Smooth muscle cell (in vitro differentiated cells): ENCODE measurements around the gene H2AZ1. TPM values are rescaled to one million over a fixed set of nuclear protein-coding genes. Genes with fewer than 3 reads are reported as not detected.

ENCODE experiments used
- DNase-seq: peaks from one replicate; lab custom pipeline; 2025; ENCODE audit not compliant: unreplicated experiment; lab: John Stamatoyannopoulos, UW
- H2AFZ ChIP-seq: fragments of 200-600 bp; sonication (generic); 2 replicates; pipeline ENCODE4 v1.6.0; 2016; ENCODE audit warnings: antibody characterized with exemption, low read depth, mild to moderate bottlenecking
- H3F3A ChIP-seq: fragments of 200-600 bp; sonication (generic); 2 replicates; pipeline ENCODE4 v1.6.0; 2017; ENCODE audit warnings: antibody characterized with exemption, low read depth
- H3K27ac ChIP-seq: fragments of 200-600 bp; sonication (generic); 2 replicates; pipeline ENCODE4 v1.5.1; 2016; ENCODE audit warnings: low read depth, mild to moderate bottlenecking
- H3K27me3 ChIP-seq: fragments of 200-600 bp; sonication (generic); 2 replicates; pipeline ENCODE4 v1.6.1; 2016; ENCODE audit warnings: low read depth, mild to moderate bottlenecking
- H3K36me3 ChIP-seq: fragments of 200-600 bp; sonication (generic); 2 replicates; pipeline ENCODE4 v1.5.1; 2016; ENCODE audit warnings: low read depth
- H3K4me1 ChIP-seq: fragments of 200-600 bp; sonication (generic); 2 replicates; pipeline ENCODE4 v1.5.1; 2016; ENCODE audit warnings: low read depth
- H3K4me2 ChIP-seq: fragments of 200-600 bp; sonication (generic); 2 replicates; pipeline ENCODE4 v1.6.0; 2016; ENCODE audit warnings: mild to moderate bottlenecking
- H3K4me3 ChIP-seq: fragments of 200-600 bp; sonication (generic); 2 replicates; pipeline ENCODE4 v1.5.1; 2016; ENCODE audit warnings: mild to moderate bottlenecking
- H3K79me2 ChIP-seq: fragments of 200-600 bp; sonication (generic); 2 replicates; pipeline ENCODE4 v1.6.0; 2016; ENCODE audit warnings: low read depth, mild to moderate bottlenecking
- H3K9ac ChIP-seq: fragments of 200-600 bp; sonication (generic); 2 replicates; pipeline ENCODE4 v1.6.0; 2016; ENCODE audit warnings: low read depth
- H3K9me3 ChIP-seq: fragments of 200-600 bp; sonication (generic); replicated peaks from 2 replicates; pipeline ENCODE4 v1.5.1; 2016; ENCODE audit warnings: low read depth
- H4K20me1 ChIP-seq: fragments of 200-600 bp; sonication (generic); 2 replicates; pipeline ENCODE4 v1.6.0; 2016; ENCODE audit warnings: low read depth
- CTCF ChIP-seq: fragments of 200-600 bp; sonication (generic); IDR thresholded peaks from 2 replicates; pipeline ENCODE4 v1.5.1; 2017; ENCODE audit warnings: borderline replicate concordance, mild to moderate bottlenecking, antibody characterized with exemption; ENCODE audit not compliant: insufficient read depth, poor library complexity, severe bottlenecking
- WGBS: methylation state at CpG from one replicate; pipeline ENCODE4 v1.1.7; 2016; ENCODE audit warnings: low lambda C conversion rate; 5-methylcytosine and 5-hydroxymethylcytosine counted together
- polyA plus RNA-seq: library from polyadenylated mRNA; unstranded; fragments of >200 nt; fragmentation: Nextera tagmentation; extraction: Ambion mirVana; gene quantifications from 2 replicates; pipeline ENCODE4 v1.2.1, GENCODE V29; 2016
- total RNA-seq: library from RNA; depleted of rRNA; stranded (reverse); fragments of >200 nt; gene quantifications from 2 replicates; pipeline ENCODE4 v1.2.3, GENCODE V29; 2014

Gene H2AZ1
- total and polyA plus RNA-seq, 2 experiments from 2014 or later, result 497 to 534 TPM

- Histone ChIP-seq H2AFZ (no peak overlapping the region), H4K20me1 (no peaks in the 10 kb centered on the region), H3K9ac (no peak overlapping the region), H3K9me3 (no peaks in the 10 kb centered on the region), H3K4me2 (no peak overlapping the region), H3K36me3 (no peaks in the 10 kb centered on the region), H3K4me1 (peaks cover 9% of the 10 kb centered on the region), H3K27me3 (no peaks in the 10 kb centered on the region), H3K27ac (no peak overlapping the region), H3K4me3 (no peak overlapping the region), H3F3A (no peaks in the 10 kb centered on the region), H3K79me2 (no peaks in the 10 kb centered on the region)
- WGBS, result 97% methylated on average over 12 of the region's 12 CpGs
- TF ChIP-seq CTCF, result no peak
- DNase-seq, result no peak
These were observed 21.5 kb upstream of the H2AZ1 start for GRCh38 chr4:99971453-99972111.

- no peak overlapping the region for H3K4me3 ChIP-seq
- no peak for TF ChIP-seq CTCF
- no peaks in the 10 kb centered on the region for H3K36me3 ChIP-seq
- H4K20me1 ChIP-seq, result no peaks in the 10 kb centered on the region
- 13% methylated on average over 1 of the region's 1 CpG for WGBS
- DNase-seq, result no peak
- no peaks in the 10 kb centered on the region for H3K79me2 ChIP-seq
- no peak overlapping the region for H2AFZ ChIP-seq
- no peak overlapping the region for H3K9ac ChIP-seq
- H3K27ac ChIP-seq, result peak overlapping the region; percentile 66
- peak overlapping the region; percentile 37 for H3K4me2 ChIP-seq
- H3K9me3 ChIP-seq, result no peaks in the 10 kb centered on the region
- no peaks in the 10 kb centered on the region for H3K27me3 ChIP-seq
- H3F3A ChIP-seq, result no peaks in the 10 kb centered on the region
- H3K4me1 ChIP-seq, result peaks cover 9% of the 10 kb centered on the region
These were observed 18.3 kb upstream of the H2AZ1 start for GRCh38 chr4:99968330-99968729.

GRCh38 chr4:99966692-99967091 is 16.6 kb upstream of the H2AZ1 start:
- no peak overlapping the region for H3K4me2 ChIP-seq
- H3F3A ChIP-seq, result no peaks in the 10 kb centered on the region
- no peaks in the 10 kb centered on the region for H4K20me1 ChIP-seq
- no peak overlapping the region for H2AFZ ChIP-seq
- H3K4me3 ChIP-seq, result no peak overlapping the region
- WGBS, result 64% methylated on average over 3 of the region's 3 CpGs
- no peak overlapping the region for H3K9ac ChIP-seq
- no peak for DNase-seq
- H3K27me3 ChIP-seq, result no peaks in the 10 kb centered on the region
- no peaks in the 10 kb centered on the region for H3K36me3 ChIP-seq
- no peaks in the 10 kb centered on the region for H3K79me2 ChIP-seq
- H3K27ac ChIP-seq, result no peak overlapping the region
- TF ChIP-seq CTCF, result no peak
- H3K9me3 ChIP-seq, result no peaks in the 10 kb centered on the region
- H3K4me1 ChIP-seq, result peaks cover 9% of the 10 kb centered on the region
